WTC11 (cell line): ENCODE data around the gene RNF103. TPM values are rescaled to one million over a fixed set of nuclear protein-coding genes. Genes with fewer than 3 reads are reported as not detected.

Experiments
- ATAC-seq: fragments of 200-7000 bp; cut with Tn5 transposase; 2 replicates; pipeline ENCODE4 v1.10.0; 2021; ENCODE audit warnings: mild to moderate bottlenecking, moderate library complexity
- CTCF ChIA-PET: fragments of 300-600 bp; sonication (Branson Sonifier 250); formaldehyde crosslinking; loops from one replicate; lab custom pipeline; 2021; ENCODE audit warnings: antibody characterized with exemption; lab: Charles Lee
- POLR2A ChIA-PET: fragments of 350-600 bp; sonication (Branson Sonifier 250); formaldehyde crosslinking; loops from one replicate; lab custom pipeline; 2021; ENCODE audit warnings: antibody characterized with exemption; lab: Charles Lee
- DNase-seq: peaks from one replicate; pipeline ENCODE4 v3.0.0; 2021; ENCODE audit warnings: low spot score
- H3K27ac Mint-ChIP-seq: 2 replicates; pipeline ENCODE4 v1.8.0; 2021; ENCODE audit warnings: mixed read lengths
- H3K27me3 Mint-ChIP-seq: 2 replicates; pipeline ENCODE4 v1.8.0; 2021; ENCODE audit warnings: low read depth, mild to moderate bottlenecking, moderate library complexity, mixed read lengths
- H3K36me3 Mint-ChIP-seq: 2 replicates; pipeline ENCODE4 v1.8.0; 2021; ENCODE audit warnings: mixed read lengths
- H3K4me1 Mint-ChIP-seq: 2 replicates; pipeline ENCODE4 v1.8.0; 2022; ENCODE audit warnings: mixed read lengths
- H3K4me3 Mint-ChIP-seq: 2 replicates; pipeline ENCODE4 v1.8.0; 2021; ENCODE audit warnings: mild to moderate bottlenecking, moderate library complexity, mixed read lengths
- H3K9me3 Mint-ChIP-seq: 2 replicates; pipeline ENCODE4 v1.8.0; 2021; ENCODE audit warnings: mixed read lengths
- CREB1 ChIP-seq: sonication (generic); formaldehyde crosslinking; IDR thresholded peaks from 2 replicates; pipeline ENCODE4 v1.8.0; 2023; ENCODE audit warnings: mild to moderate bottlenecking, missing genetic modification reagents
- GRHL2 ChIP-seq: fragments of 250-450 bp; sonication (Bioruptor Pico); IDR thresholded peaks from 2 replicates; pipeline ENCODE4 v1.8.0; 2022; ENCODE audit warnings: mild to moderate bottlenecking, moderate library complexity; ENCODE audit not compliant: insufficient replicate concordance, severe bottlenecking
- NFE2L1 ChIP-seq: sonication (generic); formaldehyde crosslinking; IDR thresholded peaks from 2 replicates; pipeline ENCODE4 v1.8.1; 2023; ENCODE audit warnings: missing genetic modification reagents
- RORB ChIP-seq: fragments of 250-450 bp; sonication (Bioruptor Pico); IDR thresholded peaks from 2 replicates; pipeline ENCODE4 v1.9.0; 2021; ENCODE audit warnings: mild to moderate bottlenecking
- SMAD4 ChIP-seq: sonication (generic); formaldehyde crosslinking; IDR thresholded peaks from 2 replicates; pipeline ENCODE4 v1.8.0; 2022; ENCODE audit warnings: mild to moderate bottlenecking, missing genetic modification reagents
- ZNF263 ChIP-seq: sonication (generic); formaldehyde crosslinking; IDR thresholded peaks from 2 replicates; pipeline ENCODE4 v1.8.1; 2022; ENCODE audit warnings: low read depth, mild to moderate bottlenecking, moderate library complexity, missing genetic modification reagents
- total RNA-seq: library from RNA; stranded (reverse); gene quantifications from 3 replicates; pipeline ENCODE4 v1.2.3, GENCODE V29; 2021
- TF ChIP-seq, protein P1 (sequence below): sonication (generic); formaldehyde crosslinking; IDR thresholded peaks from 2 replicates; pipeline ENCODE4 v1.8.1; 2023; ENCODE audit warnings: mild to moderate bottlenecking, missing genetic modification reagents, moderate library complexity
- TF ChIP-seq, protein P2 (sequence below): sonication (generic); formaldehyde crosslinking; conservative IDR thresholded peaks from 2 replicates; pipeline ENCODE4 v1.8.1; 2023; ENCODE audit warnings: mild to moderate bottlenecking, low read depth, missing genetic modification reagents, moderate library complexity
- TF ChIP-seq, protein P3 (sequence below): fragments of 250-450 bp; sonication (Bioruptor Pico); IDR thresholded peaks from 2 replicates; pipeline ENCODE4 v1.9.0; 2021; ENCODE audit warnings: mild to moderate bottlenecking
- TF ChIP-seq, protein P4 (sequence below): sonication (generic); formaldehyde crosslinking; IDR thresholded peaks from 2 replicates; pipeline ENCODE4 v1.8.0; 2023; ENCODE audit warnings: missing genetic modification reagents, mild to moderate bottlenecking, borderline replicate concordance
- TF ChIP-seq, protein P5 (sequence below): fragments of 250-450 bp; sonication (Bioruptor Pico); conservative IDR thresholded peaks from 2 replicates; pipeline ENCODE4 v1.9.0; 2021; ENCODE audit warnings: mild to moderate bottlenecking
- TF ChIP-seq, protein P6 (sequence below): sonication (generic); formaldehyde crosslinking; IDR thresholded peaks from 2 replicates; pipeline ENCODE4 v1.8.0; 2022; ENCODE audit warnings: mild to moderate bottlenecking, missing genetic modification reagents
- TF ChIP-seq, protein P7 (sequence below): sonication (generic); formaldehyde crosslinking; IDR thresholded peaks from 2 replicates; pipeline ENCODE4 v1.8.0; 2023; ENCODE audit warnings: mild to moderate bottlenecking, missing genetic modification reagents
- TF ChIP-seq, protein P8 (sequence below): fragments of 250-450 bp; sonication (Bioruptor Pico); IDR thresholded peaks from 2 replicates; pipeline ENCODE4 v1.9.0; 2021; ENCODE audit warnings: mild to moderate bottlenecking, borderline replicate concordance

RNF103 gene
- total RNA-seq, 1 experiment from 2014 or later = 6.8 TPM

DNA sequence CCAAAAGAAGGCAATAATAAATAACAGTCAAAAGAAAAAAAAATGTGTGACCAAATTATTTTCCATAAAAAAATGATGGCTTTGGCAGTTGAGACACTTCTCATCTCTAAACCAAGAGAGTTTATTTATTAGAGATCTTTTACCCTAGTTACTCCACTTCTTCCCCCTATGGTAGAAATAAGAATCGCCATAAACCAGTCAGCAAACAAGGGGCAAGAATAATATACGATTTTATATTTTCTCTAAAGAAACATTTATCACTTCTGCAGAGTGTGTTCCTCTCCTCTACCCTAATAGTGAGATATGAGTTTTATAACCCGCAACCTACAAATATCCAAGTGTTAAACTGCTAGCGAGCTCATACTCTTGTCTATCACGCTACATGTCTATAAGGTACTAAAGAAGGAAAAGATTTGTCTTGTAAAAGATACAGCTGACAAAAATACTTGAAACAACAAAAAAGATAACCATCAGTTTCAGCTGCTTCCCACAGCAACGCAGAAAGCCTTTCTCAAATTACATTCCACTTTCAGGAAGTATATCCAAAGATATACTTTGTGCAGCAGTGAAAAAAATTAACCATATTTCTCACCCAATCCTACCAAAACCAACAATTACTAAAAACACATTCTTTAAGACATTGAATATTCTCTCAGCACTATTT is 2.3 kb downstream of the RNF103 start:
- peaks cover 20% of the 10 kb centered on the region for H3K4me1 Mint-ChIP-seq
- CTCF ChIA-PET = interaction anchor here (0.5 kb wide), 1 partner anchor 18 kb away, joined by 3 read pairs; no protein-coding TSS in a partner anchor
- H3K9me3 Mint-ChIP-seq = no peaks in the 10 kb centered on the region
- H3K27me3 Mint-ChIP-seq = peaks cover 25% of the 10 kb centered on the region
- DNase-seq (no peak), ATAC-seq (no peak)
- H3K27ac Mint-ChIP-seq = no peak overlapping the region
- POLR2A ChIA-PET = no interaction called here
- peak overlapping the region; percentile 94 for H3K4me3 Mint-ChIP-seq
- no peaks in the 10 kb centered on the region for H3K36me3 Mint-ChIP-seq
- TF ChIP-seq GRHL2 (CRISPR knock-in tag) (no peak), SMAD4 (CRISPR knock-in tag) (no peak), RORB (no peak), NFE2L1 (no peak), CREB1 (no peak), ZNF263 (no peak)
- TF ChIP-seq, protein P1, sequence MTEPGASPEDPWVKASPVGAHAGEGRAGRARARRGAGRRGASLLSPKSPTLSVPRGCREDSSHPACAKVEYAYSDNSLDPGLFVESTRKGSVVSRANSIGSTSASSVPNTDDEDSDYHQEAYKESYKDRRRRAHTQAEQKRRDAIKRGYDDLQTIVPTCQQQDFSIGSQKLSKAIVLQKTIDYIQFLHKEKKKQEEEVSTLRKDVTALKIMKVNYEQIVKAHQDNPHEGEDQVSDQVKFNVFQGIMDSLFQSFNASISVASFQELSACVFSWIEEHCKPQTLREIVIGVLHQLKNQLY (CRISPR knock-in tag) = no peak
- TF ChIP-seq, protein P2, sequence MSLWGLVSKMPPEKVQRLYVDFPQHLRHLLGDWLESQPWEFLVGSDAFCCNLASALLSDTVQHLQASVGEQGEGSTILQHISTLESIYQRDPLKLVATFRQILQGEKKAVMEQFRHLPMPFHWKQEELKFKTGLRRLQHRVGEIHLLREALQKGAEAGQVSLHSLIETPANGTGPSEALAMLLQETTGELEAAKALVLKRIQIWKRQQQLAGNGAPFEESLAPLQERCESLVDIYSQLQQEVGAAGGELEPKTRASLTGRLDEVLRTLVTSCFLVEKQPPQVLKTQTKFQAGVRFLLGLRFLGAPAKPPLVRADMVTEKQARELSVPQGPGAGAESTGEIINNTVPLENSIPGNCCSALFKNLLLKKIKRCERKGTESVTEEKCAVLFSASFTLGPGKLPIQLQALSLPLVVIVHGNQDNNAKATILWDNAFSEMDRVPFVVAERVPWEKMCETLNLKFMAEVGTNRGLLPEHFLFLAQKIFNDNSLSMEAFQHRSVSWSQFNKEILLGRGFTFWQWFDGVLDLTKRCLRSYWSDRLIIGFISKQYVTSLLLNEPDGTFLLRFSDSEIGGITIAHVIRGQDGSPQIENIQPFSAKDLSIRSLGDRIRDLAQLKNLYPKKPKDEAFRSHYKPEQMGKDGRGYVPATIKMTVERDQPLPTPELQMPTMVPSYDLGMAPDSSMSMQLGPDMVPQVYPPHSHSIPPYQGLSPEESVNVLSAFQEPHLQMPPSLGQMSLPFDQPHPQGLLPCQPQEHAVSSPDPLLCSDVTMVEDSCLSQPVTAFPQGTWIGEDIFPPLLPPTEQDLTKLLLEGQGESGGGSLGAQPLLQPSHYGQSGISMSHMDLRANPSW (CRISPR knock-in tag) = no peak
- TF ChIP-seq, protein P3, sequence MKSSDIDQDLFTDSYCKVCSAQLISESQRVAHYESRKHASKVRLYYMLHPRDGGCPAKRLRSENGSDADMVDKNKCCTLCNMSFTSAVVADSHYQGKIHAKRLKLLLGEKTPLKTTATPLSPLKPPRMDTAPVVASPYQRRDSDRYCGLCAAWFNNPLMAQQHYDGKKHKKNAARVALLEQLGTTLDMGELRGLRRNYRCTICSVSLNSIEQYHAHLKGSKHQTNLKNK (CRISPR knock-in tag) = no peak
- TF ChIP-seq, protein P4, sequence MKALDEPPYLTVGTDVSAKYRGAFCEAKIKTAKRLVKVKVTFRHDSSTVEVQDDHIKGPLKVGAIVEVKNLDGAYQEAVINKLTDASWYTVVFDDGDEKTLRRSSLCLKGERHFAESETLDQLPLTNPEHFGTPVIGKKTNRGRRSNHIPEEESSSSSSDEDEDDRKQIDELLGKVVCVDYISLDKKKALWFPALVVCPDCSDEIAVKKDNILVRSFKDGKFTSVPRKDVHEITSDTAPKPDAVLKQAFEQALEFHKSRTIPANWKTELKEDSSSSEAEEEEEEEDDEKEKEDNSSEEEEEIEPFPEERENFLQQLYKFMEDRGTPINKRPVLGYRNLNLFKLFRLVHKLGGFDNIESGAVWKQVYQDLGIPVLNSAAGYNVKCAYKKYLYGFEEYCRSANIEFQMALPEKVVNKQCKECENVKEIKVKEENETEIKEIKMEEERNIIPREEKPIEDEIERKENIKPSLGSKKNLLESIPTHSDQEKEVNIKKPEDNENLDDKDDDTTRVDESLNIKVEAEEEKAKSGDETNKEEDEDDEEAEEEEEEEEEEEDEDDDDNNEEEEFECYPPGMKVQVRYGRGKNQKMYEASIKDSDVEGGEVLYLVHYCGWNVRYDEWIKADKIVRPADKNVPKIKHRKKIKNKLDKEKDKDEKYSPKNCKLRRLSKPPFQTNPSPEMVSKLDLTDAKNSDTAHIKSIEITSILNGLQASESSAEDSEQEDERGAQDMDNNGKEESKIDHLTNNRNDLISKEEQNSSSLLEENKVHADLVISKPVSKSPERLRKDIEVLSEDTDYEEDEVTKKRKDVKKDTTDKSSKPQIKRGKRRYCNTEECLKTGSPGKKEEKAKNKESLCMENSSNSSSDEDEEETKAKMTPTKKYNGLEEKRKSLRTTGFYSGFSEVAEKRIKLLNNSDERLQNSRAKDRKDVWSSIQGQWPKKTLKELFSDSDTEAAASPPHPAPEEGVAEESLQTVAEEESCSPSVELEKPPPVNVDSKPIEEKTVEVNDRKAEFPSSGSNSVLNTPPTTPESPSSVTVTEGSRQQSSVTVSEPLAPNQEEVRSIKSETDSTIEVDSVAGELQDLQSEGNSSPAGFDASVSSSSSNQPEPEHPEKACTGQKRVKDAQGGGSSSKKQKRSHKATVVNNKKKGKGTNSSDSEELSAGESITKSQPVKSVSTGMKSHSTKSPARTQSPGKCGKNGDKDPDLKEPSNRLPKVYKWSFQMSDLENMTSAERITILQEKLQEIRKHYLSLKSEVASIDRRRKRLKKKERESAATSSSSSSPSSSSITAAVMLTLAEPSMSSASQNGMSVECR (CRISPR knock-in tag) = no peak
- TF ChIP-seq, protein P5, sequence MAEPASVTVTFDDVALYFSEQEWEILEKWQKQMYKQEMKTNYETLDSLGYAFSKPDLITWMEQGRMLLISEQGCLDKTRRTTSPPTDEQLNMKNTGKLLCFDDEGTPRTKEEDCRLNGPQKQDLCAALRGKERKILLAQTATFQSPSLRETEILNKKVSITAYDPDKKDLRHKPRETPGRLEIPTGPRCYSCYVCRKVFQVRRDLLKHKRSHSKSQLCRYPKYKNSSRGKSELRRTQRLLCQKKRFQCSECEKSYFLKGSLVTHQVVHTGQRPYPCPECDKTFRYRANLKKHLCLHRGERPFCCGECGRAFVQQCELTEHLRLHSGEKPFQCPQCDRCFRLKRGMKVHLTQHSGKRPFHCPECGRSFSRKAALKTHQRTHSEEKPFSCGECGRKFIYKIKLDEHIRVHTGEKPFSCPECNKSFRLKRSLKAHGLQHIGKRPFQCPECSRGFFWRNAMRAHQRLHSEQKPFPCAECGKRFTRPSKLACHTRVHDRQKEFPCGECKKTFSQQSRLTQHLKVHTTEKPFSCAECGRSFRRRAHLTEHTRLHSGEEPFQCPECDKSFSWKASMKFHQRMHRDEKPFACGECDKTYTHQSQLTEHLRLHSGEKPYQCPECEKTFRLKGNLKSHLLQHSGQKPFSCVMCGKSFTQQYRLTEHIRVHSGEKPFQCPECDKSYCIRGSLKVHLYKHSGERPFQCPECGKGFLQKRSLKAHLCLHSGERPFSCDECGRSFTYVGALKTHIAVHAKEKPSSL = no peak
- TF ChIP-seq, protein P6, sequence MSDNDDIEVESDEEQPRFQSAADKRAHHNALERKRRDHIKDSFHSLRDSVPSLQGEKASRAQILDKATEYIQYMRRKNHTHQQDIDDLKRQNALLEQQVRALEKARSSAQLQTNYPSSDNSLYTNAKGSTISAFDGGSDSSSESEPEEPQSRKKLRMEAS (CRISPR knock-in tag) = no peak
- TF ChIP-seq, protein P7, sequence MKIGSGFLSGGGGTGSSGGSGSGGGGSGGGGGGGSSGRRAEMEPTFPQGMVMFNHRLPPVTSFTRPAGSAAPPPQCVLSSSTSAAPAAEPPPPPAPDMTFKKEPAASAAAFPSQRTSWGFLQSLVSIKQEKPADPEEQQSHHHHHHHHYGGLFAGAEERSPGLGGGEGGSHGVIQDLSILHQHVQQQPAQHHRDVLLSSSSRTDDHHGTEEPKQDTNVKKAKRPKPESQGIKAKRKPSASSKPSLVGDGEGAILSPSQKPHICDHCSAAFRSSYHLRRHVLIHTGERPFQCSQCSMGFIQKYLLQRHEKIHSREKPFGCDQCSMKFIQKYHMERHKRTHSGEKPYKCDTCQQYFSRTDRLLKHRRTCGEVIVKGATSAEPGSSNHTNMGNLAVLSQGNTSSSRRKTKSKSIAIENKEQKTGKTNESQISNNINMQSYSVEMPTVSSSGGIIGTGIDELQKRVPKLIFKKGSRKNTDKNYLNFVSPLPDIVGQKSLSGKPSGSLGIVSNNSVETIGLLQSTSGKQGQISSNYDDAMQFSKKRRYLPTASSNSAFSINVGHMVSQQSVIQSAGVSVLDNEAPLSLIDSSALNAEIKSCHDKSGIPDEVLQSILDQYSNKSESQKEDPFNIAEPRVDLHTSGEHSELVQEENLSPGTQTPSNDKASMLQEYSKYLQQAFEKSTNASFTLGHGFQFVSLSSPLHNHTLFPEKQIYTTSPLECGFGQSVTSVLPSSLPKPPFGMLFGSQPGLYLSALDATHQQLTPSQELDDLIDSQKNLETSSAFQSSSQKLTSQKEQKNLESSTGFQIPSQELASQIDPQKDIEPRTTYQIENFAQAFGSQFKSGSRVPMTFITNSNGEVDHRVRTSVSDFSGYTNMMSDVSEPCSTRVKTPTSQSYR (CRISPR knock-in tag) = no peak
- TF ChIP-seq, protein P8, sequence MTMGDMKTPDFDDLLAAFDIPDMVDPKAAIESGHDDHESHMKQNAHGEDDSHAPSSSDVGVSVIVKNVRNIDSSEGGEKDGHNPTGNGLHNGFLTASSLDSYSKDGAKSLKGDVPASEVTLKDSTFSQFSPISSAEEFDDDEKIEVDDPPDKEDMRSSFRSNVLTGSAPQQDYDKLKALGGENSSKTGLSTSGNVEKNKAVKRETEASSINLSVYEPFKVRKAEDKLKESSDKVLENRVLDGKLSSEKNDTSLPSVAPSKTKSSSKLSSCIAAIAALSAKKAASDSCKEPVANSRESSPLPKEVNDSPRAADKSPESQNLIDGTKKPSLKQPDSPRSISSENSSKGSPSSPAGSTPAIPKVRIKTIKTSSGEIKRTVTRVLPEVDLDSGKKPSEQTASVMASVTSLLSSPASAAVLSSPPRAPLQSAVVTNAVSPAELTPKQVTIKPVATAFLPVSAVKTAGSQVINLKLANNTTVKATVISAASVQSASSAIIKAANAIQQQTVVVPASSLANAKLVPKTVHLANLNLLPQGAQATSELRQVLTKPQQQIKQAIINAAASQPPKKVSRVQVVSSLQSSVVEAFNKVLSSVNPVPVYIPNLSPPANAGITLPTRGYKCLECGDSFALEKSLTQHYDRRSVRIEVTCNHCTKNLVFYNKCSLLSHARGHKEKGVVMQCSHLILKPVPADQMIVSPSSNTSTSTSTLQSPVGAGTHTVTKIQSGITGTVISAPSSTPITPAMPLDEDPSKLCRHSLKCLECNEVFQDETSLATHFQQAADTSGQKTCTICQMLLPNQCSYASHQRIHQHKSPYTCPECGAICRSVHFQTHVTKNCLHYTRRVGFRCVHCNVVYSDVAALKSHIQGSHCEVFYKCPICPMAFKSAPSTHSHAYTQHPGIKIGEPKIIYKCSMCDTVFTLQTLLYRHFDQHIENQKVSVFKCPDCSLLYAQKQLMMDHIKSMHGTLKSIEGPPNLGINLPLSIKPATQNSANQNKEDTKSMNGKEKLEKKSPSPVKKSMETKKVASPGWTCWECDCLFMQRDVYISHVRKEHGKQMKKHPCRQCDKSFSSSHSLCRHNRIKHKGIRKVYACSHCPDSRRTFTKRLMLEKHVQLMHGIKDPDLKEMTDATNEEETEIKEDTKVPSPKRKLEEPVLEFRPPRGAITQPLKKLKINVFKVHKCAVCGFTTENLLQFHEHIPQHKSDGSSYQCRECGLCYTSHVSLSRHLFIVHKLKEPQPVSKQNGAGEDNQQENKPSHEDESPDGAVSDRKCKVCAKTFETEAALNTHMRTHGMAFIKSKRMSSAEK (CRISPR knock-in tag) = no peak
